PC-3 (cell line): ENCODE measurements around the gene MAP1LC3B2. TPM values are rescaled to one million over a fixed set of nuclear protein-coding genes. Genes with fewer than 3 reads are reported as not detected.

Experiments used
- ATAC-seq: fragments of 200-7000 bp; cut with Tn5 transposase; 2 replicates; pipeline ENCODE4 v1.9.1; 2020; ENCODE audit warnings: mild to moderate bottlenecking, moderate library complexity
- BruUV-seq: library from RNA; stranded (reverse); fragments of 400-500 nt; replicated peaks from 2 replicates; lab custom pipeline; 2021; lab: Mats Ljungman, UMichigan
- CTCF ChIA-PET: fragments of 300-600 bp; sonication (Branson Sonifier 250); formaldehyde crosslinking; loops from one replicate; lab custom pipeline; 2022; ENCODE audit warnings: antibody characterized with exemption; lab: Charles Lee
- POLR2A ChIA-PET: fragments of 300-600 bp; sonication (Branson Sonifier 250); formaldehyde crosslinking; loops from one replicate; lab custom pipeline; 2022; ENCODE audit warnings: antibody characterized with exemption; ENCODE audit not compliant: unreplicated experiment; lab: Charles Lee
- DNase-seq: peaks from one replicate; pipeline ENCODE4 v3.0.0-alpha.2; 2015
- H2AFZ ChIP-seq: fragments of 300-600 bp; sonication (generic); 2 replicates; pipeline ENCODE4 v1.6.0; 2016; ENCODE audit warnings: antibody characterized with exemption, low read length
- H3F3A ChIP-seq: fragments of 300-600 bp; sonication (generic); one replicate; pipeline ENCODE4 v1.6.0; 2017; ENCODE audit warnings: antibody characterized with exemption, low read length, control low read depth, mild to moderate bottlenecking; ENCODE audit not compliant: unreplicated experiment
- H3K27ac ChIP-seq: fragments of 300-600 bp; sonication (generic); 2 replicates; pipeline ENCODE4 v1.5.1; 2016; ENCODE audit warnings: mild to moderate bottlenecking, low read length
- H3K27me3 ChIP-seq: fragments of 300-600 bp; sonication (generic); 2 replicates; pipeline ENCODE4 v1.6.1; 2016; ENCODE audit warnings: low read length, mixed read lengths
- H3K36me3 ChIP-seq: fragments of 300-600 bp; sonication (generic); 2 replicates; pipeline ENCODE4 v1.6.1; 2016; ENCODE audit warnings: low read depth, mixed run types, low read length, mixed read lengths
- H3K4me1 ChIP-seq: fragments of 300-600 bp; sonication (generic); 2 replicates; pipeline ENCODE4 v1.5.1; 2016; ENCODE audit warnings: low read length; ENCODE audit not compliant: insufficient read depth
- H3K4me2 ChIP-seq: fragments of 300-600 bp; sonication (generic); 2 replicates; pipeline ENCODE4 v1.6.0; 2016; ENCODE audit warnings: low read length
- H3K4me3 ChIP-seq: fragments of 300-600 bp; sonication (generic); 2 replicates; pipeline ENCODE4 v1.5.1; 2016; ENCODE audit warnings: mild to moderate bottlenecking, low read length, mixed read lengths
- H3K79me2 ChIP-seq: fragments of 300-600 bp; sonication (generic); 2 replicates; pipeline ENCODE4 v1.6.1; 2017; ENCODE audit warnings: low read length, mixed read lengths
- H3K9ac ChIP-seq: fragments of 300-600 bp; sonication (generic); 2 replicates; pipeline ENCODE4 v1.6.0; 2016; ENCODE audit warnings: mild to moderate bottlenecking, low read length
- H3K9me2 ChIP-seq: fragments of 300-600 bp; sonication (generic); replicated peaks from 2 replicates; pipeline ENCODE4 v1.6.1; 2016; ENCODE audit warnings: mixed run types, low read length, mixed read lengths
- H3K9me3 ChIP-seq: fragments of 300-600 bp; sonication (generic); 2 replicates; pipeline ENCODE4 v1.6.1; 2016; ENCODE audit warnings: low read length, mixed read lengths
- H4K20me1 ChIP-seq: fragments of 300-600 bp; sonication (generic); 2 replicates; pipeline ENCODE4 v1.6.1; 2016; ENCODE audit warnings: low read length, mixed read lengths
- EZH2 ChIP-seq: fragments of 300-600 bp; sonication (generic); IDR thresholded peaks from one replicate; pipeline ENCODE4 v1.6.1; 2017; ENCODE audit warnings: antibody characterized with exemption, mild to moderate bottlenecking, low read length; ENCODE audit not compliant: unreplicated experiment
- EZH2phosphoT487 ChIP-seq: fragments of 300-600 bp; sonication (generic); IDR thresholded peaks from 2 replicates; pipeline ENCODE4 v1.6.1; 2018; ENCODE audit warnings: mild to moderate bottlenecking, antibody characterized with exemption, low read length, borderline replicate concordance
- intact Hi-C: fragments of 100-400 bp; cut with micrococcal nuclease; formaldehyde crosslinking; loops from 2 replicates; pipeline ENCODE4 v1.9.0; 2023
- total RNA-seq: library from RNA; depleted of rRNA; stranded (reverse); fragments of >200 nt; gene quantifications from 2 replicates; pipeline ENCODE4 v1.2.3, GENCODE V29; 2014
- TF ChIP-seq, protein P1 (sequence below): fragments of 300-600 bp; sonication (generic); conservative IDR thresholded peaks from 2 replicates; pipeline ENCODE4 v1.5.1; 2017; ENCODE audit warnings: antibody characterized with exemption, low read depth, mild to moderate bottlenecking, low read length

The MAP1LC3B2 gene
- total RNA-seq, 1 experiment from 2014 or later = not detected

DNA sequence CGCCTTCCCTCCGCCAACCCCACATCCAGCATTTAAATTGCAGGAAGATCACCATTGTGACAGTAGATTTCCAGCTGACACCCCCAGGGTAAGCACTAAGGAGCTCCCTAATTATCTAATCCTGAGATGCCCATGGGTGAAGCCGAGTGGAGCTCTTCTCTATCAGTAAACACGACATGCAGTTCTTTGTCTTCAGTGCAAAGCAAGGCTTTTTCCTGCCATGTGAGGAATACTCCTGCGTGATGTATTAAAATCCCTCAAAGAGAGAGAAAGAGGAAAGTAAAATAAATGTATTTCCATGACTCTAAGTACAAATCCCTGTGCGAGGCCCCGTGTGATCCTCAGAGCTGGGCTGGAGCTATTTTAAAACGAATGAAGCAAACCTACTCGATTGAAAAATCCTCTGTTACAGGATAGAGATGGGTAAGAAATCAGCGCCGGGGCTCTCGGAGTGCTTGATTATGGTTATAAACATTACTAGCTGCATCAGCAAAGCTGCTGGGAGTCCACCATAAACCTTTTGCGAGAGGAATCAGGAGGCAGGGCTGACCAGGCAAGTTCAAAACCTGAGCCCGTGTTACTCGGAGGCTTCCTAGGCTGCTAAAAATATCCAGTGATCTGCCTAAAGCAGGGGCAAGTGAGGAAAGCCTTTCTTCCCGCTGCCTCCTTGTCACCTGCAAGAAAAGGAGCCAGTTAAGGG, 61.5 kb downstream of the MAP1LC3B2 start:
- DNase-seq = no peak
- Histone ChIP-seq H3K9me2 (no peaks in the 10 kb centered on the region), H3K79me2 (no peaks in the 10 kb centered on the region), H3K9me3 (no peaks in the 10 kb centered on the region), H3K4me2 (no peak overlapping the region), H3K36me3 (no peaks in the 10 kb centered on the region), H3K27ac (no peak overlapping the region), H3F3A (no peaks in the 10 kb centered on the region), H3K4me1 (peaks cover 4% of the 10 kb centered on the region; the same call in 1 of the 2 replicates), H2AFZ (no peak overlapping the region), H4K20me1 (no peaks in the 10 kb centered on the region), H3K9ac (no peak overlapping the region), H3K4me3 (no peak overlapping the region), H3K27me3 (no peaks in the 10 kb centered on the region)
- intact Hi-C loops = no loop called here
- no peak for ATAC-seq
- no peak for TF ChIP-seq EZH2phosphoT487
- TF ChIP-seq EZH2 = no peak
- TF ChIP-seq, protein P1, sequence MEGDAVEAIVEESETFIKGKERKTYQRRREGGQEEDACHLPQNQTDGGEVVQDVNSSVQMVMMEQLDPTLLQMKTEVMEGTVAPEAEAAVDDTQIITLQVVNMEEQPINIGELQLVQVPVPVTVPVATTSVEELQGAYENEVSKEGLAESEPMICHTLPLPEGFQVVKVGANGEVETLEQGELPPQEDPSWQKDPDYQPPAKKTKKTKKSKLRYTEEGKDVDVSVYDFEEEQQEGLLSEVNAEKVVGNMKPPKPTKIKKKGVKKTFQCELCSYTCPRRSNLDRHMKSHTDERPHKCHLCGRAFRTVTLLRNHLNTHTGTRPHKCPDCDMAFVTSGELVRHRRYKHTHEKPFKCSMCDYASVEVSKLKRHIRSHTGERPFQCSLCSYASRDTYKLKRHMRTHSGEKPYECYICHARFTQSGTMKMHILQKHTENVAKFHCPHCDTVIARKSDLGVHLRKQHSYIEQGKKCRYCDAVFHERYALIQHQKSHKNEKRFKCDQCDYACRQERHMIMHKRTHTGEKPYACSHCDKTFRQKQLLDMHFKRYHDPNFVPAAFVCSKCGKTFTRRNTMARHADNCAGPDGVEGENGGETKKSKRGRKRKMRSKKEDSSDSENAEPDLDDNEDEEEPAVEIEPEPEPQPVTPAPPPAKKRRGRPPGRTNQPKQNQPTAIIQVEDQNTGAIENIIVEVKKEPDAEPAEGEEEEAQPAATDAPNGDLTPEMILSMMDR = no peak
- no TSS peak for BruUV-seq
- ChIA-PET POLR2A (no interaction called here), CTCF (no interaction called here)

DNA sequence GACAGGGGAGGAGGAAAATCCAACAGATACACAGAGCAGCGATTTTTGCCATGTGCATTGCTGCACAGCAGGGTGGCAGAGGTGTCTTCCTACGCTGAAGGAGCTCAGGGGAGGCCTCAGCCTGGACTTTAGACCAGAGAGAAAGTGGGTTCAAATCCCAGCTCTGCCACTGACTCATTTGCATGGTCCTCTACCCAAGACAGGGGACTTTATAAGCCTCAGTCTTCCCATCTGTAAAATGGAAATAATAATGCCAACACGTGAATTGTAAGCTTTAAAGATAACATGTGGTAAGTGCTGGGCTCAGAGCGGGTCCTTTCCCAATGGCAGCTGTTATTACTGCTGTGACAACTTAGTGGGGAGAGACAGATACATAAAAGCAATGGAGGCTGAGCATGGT, 62.0 kb downstream of the MAP1LC3B2 start:
- BruUV-seq = no TSS peak
- Histone ChIP-seq H3K36me3 (no peaks in the 10 kb centered on the region), H3K9me3 (no peaks in the 10 kb centered on the region), H3K27ac (no peak overlapping the region), H3K79me2 (no peaks in the 10 kb centered on the region), H3K4me2 (no peak overlapping the region), H2AFZ (no peak overlapping the region), H3F3A (no peaks in the 10 kb centered on the region), H3K4me3 (no peak overlapping the region), H3K9ac (no peak overlapping the region), H3K9me2 (no peaks in the 10 kb centered on the region), H4K20me1 (no peaks in the 10 kb centered on the region), H3K27me3 (no peaks in the 10 kb centered on the region), H3K4me1 (peaks cover 4% of the 10 kb centered on the region; the same call in 1 of the 2 replicates)
- TF ChIP-seq, protein P1 = no peak
- no peak for TF ChIP-seq EZH2
- no peak for TF ChIP-seq EZH2phosphoT487
- no peak for ATAC-seq
- no peak for DNase-seq
- CTCF ChIA-PET = no interaction called here
- intact Hi-C loops = no loop called here
- POLR2A ChIA-PET = no interaction called here

DNA sequence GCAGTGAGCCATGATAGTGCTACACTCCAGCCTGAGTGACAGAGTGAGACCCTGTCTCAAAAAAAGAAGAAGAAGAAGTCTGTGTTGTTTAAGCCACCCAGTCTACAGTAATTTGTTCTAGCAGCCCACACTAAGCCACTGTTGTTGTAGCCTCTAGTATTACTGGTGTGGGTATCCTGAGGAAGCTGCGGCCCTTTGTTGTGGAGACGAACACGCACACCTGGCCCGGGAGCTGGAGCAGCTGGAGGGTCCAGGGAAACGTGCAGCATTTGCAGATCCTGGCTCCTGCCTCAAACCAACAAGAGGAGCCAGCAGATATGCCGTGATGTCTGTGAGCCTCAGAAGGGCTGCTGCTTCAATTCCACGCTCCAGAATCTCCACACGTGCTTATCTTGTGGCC, 65.3 kb downstream of the MAP1LC3B2 start:
- BruUV-seq = no TSS peak
- Histone ChIP-seq H3K9ac (no peak overlapping the region), H3K9me2 (no peaks in the 10 kb centered on the region), H3K27me3 (no peaks in the 10 kb centered on the region), H3K4me1 (peaks cover 4% of the 10 kb centered on the region; the same call in 1 of the 2 replicates), H3K27ac (no peak overlapping the region), H3K4me2 (no peak overlapping the region), H3K36me3 (no peaks in the 10 kb centered on the region), H2AFZ (no peak overlapping the region), H4K20me1 (no peaks in the 10 kb centered on the region), H3K9me3 (no peaks in the 10 kb centered on the region), H3F3A (no peaks in the 10 kb centered on the region), H3K4me3 (no peak overlapping the region), H3K79me2 (no peaks in the 10 kb centered on the region)
- ATAC-seq = no peak
- no peak for DNase-seq
- ChIA-PET POLR2A (no interaction called here), CTCF (no interaction called here)
- intact Hi-C loops = no loop called here
- TF ChIP-seq, protein P1 = no peak
- TF ChIP-seq EZH2phosphoT487 (no peak), EZH2 (no peak)
